HG02571 (cell line): ENCODE results near the gene ARHGEF4.

Source experiments
- ATAC-seq: cut with Tn5 transposase; IDR thresholded peaks from one replicate; pipeline ENCODE4 v1.9.1; 2021; ENCODE audit warnings: mild to moderate bottlenecking, moderate library complexity; ENCODE audit not compliant: unreplicated experiment

ARHGEF4 gene

GRCh38 chr2:131035826-131036231 lies 199.1 kb downstream of the ARHGEF4 start:
- ATAC-seq, result no peak

- no peak for ATAC-seq
Measured at GRCh38 chr2:131036269-131036668, 199.6 kb downstream of the ARHGEF4 start.

- no peak for ATAC-seq
Measured at GRCh38 chr2:131036696-131037397, 200.1 kb downstream of the ARHGEF4 start.

GRCh38 chr2:131037398-131038257 lies 200.9 kb downstream of the ARHGEF4 start:
- ATAC-seq, result no peak

GRCh38 chr2:131038258-131039100 lies 201.8 kb downstream of the ARHGEF4 start:
- no peak for ATAC-seq

GRCh38 chr2:131039101-131039440 lies 202.4 kb downstream of the ARHGEF4 start:
- ATAC-seq, result no peak

- ATAC-seq, result no peak
Measured at GRCh38 chr2:131039535-131039907, 202.8 kb downstream of the ARHGEF4 start.

- no peak for ATAC-seq
Measured at GRCh38 chr2:131039908-131040660, 203.4 kb downstream of the ARHGEF4 start.

GRCh38 chr2:131040661-131041401 lies 204.1 kb downstream of the ARHGEF4 start:
- no peak for ATAC-seq

GRCh38 chr2:131041402-131042147 lies 204.9 kb downstream of the ARHGEF4 start:
- no peak for ATAC-seq

- ATAC-seq, result no peak
Measured at GRCh38 chr2:131042148-131042775, 205.5 kb downstream of the ARHGEF4 start.

- ATAC-seq, result no peak
Measured at GRCh38 chr2:131043199-131044074, 206.7 kb downstream of the ARHGEF4 start.

GRCh38 chr2:131044075-131044756 lies 207.5 kb downstream of the ARHGEF4 start:
- ATAC-seq, result no peak

- no peak for ATAC-seq
Measured at GRCh38 chr2:131044757-131045150, 208.0 kb downstream of the ARHGEF4 start.

GRCh38 chr2:131045286-131046027 lies 208.7 kb downstream of the ARHGEF4 start:
- no peak for ATAC-seq

GRCh38 chr2:131046028-131046917 lies 209.6 kb downstream of the ARHGEF4 start:
- ATAC-seq, result no peak
